DMS79 (cell line): Measurements from ENCODE around the gene ASPSCR1.

Experiments used
- DNase-seq: peaks from one replicate; lab custom pipeline; 2025; lab: John Stamatoyannopoulos, UW

Gene ASPSCR1

GRCh38 chr17:82055023-82055964, 77.9 kb downstream of the ASPSCR1 start:
- no peak for DNase-seq

GRCh38 chr17:82055965-82056728, 78.7 kb downstream of the ASPSCR1 start:
- DNase-seq = no peak

GRCh38 chr17:82056729-82057621, 79.5 kb downstream of the ASPSCR1 start:
- no peak for DNase-seq

GRCh38 chr17:82058230-82058854, 80.9 kb downstream of the ASPSCR1 start:
- DNase-seq = no peak

- no peak for DNase-seq
Observed at GRCh38 chr17:82058855-82059249, 81.4 kb downstream of the ASPSCR1 start.

GRCh38 chr17:82059272-82060000, 82.0 kb downstream of the ASPSCR1 start:
- no peak for DNase-seq

DNA sequence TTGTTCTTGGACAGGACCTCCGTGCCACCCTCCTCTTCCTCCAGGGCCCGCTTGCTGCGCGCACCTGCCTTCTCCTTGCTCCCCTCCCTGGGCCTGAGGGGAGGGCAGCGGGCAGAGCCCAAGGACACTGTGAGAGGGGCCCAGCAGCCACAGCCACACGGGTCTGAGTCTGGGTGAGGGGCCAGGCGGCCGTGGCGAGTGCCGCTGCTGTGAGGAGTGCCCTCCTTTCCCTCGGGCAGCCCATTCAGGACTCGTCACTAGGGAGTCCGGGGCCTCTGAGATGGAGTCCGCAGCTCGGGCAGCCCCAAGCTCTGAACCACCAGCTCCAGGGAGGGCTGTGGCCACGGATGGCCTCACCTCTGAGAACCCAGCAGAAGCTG, 82.6 kb downstream of the ASPSCR1 start:
- no peak for DNase-seq

- no peak for DNase-seq
Observed at GRCh38 chr17:82060614-82061013, 83.2 kb downstream of the ASPSCR1 start.

GRCh38 chr17:82061047-82061925, 83.9 kb downstream of the ASPSCR1 start:
- DNase-seq = no peak

- no peak for DNase-seq
Observed at GRCh38 chr17:82062076-82062983, 84.9 kb downstream of the ASPSCR1 start.

DNA sequence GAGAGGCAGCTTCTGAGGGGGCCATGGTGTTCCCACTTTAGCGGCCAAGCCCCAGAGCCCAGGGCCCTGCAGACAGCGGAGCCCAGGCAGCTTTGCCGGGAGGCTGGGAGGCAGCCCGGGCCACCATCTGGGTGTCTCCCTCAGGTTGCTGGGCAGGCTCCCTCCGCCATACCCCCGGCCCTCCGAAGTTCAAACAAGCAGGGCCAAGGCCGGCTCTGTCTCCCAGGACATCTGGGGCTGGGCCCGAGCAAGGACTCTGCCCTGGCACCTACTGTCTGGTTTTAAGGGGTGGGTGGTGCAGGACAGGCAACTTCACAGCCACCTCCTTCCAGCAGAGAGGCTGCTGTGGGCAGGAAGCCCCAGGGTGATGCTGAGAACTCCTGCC, 85.5 kb downstream of the ASPSCR1 start:
- no peak for DNase-seq

GRCh38 chr17:82063424-82064415, 86.3 kb downstream of the ASPSCR1 start:
- no peak for DNase-seq

DNA sequence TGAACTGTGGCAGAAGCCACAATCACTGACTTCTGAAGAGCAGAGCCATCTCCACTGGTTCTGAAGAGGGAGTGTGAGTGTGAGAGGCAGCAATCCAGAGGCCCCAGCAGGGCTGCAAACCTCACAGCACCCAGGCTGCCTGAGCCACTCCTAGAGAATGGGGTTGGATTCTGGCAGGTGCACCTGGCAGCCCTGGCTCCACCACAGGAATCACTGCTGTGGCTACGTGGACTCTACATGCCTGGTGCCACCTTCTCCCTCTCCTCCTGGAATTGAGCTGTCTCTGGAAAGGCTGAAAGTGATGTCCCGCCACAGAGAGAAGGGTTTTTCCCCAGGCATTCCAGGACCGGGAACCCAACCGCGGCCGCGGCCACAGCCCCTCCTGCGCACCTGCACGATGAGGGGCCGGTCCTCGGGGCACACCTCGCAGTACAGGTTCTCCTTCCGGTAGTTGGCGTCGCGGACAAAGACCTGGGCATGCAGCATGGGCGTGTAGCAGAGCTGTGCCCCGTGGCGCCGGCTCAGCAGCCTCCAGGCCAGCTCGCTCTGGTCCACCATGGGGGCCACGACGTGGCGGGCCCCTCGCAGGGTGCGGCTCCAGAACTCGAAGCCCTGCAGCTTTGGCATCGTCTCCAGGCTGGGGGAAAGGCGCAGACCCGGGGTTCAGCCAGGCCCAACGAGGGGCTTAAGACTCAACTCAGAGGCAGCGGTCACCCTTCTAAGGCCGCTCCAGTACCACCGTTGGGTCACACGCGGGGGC, 87.2 kb downstream of the ASPSCR1 start:
- no peak for DNase-seq

- DNase-seq = no peak
Observed at GRCh38 chr17:82065193-82065637, 87.8 kb downstream of the ASPSCR1 start.

DNA sequence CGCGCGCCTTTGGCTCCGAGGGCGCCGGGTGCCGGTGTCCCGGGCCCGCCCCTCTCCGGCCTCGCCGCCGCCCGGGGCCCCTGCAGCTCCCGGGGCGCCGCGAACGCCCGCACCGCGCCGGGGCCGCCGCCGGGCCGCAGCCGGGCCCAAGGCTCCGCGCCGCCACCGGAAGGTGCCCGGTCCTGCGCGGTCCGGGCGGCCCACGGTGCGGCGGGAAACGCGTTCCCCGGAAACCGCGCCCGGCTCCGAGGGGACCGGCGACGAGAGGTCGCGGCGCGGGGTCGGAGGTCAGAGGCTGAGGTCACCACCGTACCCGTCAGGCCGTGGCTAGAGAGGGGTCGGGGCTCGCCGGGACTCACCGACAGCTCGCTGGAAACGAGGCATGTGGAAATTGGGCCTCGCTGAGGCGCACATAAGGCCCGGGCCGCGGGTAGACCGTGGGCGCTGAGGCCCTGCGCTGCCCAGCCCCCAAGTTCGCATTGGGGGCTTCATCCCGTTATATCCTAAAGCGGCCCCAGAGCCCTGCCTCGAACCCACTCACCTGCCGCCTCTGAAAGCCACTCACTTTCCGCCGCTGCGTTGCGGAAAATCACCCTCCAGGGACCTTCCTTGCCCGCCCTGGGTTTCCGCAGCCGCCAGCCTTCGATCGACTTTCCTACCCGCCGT, 88.3 kb downstream of the ASPSCR1 start, which contains the start of gene DUS1L:
Gene DUS1L (minus strand): TSS at position 167 of the 666 bp plus-strand sequence. CDS start 745 bp downstream, outside the sequence.
- DNase-seq = no peak
